ENCODE measurements around the gene CLEC16A.

CLEC16A gene

DNA sequence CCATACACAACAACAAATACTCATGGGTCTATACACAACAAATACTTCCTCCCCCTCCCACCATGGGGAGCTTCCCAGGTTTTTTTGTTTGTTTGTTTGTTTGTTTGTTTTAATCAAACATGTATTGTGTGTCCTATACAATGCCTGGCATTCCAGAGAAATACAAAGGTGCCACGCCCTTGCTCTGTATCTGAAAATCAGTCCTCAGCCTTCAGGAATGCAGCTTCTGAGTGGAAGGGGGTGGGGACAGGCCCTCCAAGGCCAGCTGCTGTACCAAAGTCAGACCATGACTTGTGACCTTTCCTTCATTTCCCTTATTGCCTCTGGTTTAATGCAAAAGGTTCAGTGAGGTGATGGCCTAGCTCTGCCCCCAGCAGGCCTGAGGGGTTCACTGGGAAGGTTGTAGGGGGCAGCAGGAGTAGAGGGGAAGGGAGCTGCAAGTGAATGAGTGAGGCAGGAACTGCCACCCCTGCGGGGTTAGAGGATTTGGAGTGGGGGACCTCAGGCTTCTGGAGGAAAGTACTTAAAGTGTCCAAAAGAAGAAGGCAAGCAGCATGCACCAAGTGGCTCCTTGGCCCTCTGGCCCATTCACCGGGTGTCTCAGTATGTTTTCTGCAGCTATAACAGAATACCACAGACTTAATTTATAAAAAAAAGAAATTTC is 105.2 kb downstream of the CLEC16A start:
- TF ChIP-seq, protein P1, sequence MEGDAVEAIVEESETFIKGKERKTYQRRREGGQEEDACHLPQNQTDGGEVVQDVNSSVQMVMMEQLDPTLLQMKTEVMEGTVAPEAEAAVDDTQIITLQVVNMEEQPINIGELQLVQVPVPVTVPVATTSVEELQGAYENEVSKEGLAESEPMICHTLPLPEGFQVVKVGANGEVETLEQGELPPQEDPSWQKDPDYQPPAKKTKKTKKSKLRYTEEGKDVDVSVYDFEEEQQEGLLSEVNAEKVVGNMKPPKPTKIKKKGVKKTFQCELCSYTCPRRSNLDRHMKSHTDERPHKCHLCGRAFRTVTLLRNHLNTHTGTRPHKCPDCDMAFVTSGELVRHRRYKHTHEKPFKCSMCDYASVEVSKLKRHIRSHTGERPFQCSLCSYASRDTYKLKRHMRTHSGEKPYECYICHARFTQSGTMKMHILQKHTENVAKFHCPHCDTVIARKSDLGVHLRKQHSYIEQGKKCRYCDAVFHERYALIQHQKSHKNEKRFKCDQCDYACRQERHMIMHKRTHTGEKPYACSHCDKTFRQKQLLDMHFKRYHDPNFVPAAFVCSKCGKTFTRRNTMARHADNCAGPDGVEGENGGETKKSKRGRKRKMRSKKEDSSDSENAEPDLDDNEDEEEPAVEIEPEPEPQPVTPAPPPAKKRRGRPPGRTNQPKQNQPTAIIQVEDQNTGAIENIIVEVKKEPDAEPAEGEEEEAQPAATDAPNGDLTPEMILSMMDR (conservative IDR thresholded peaks at IDR 0.05; ENCODE audit: low read depth, low read length) = no peak
- H3K4me2 ChIP-seq = no peak overlapping the region
- no peak overlapping the region for H3K27ac ChIP-seq
- no peak overlapping the region for H2AFZ ChIP-seq (ENCODE audit: low read depth)
- no peaks in the 10 kb centered on the region for H3K4me1 ChIP-seq (ENCODE audit: low read depth, poor library complexity, severe bottlenecking)
- no peaks in the 10 kb centered on the region for H3K79me2 ChIP-seq (ENCODE audit: insufficient read depth, low read depth)
- H3K36me3 ChIP-seq (ENCODE audit: insufficient read depth) = no peaks in the 10 kb centered on the region
- no peaks in the 10 kb centered on the region for H4K20me1 ChIP-seq (ENCODE audit: insufficient read depth)
- H3K27me3 ChIP-seq (ENCODE audit: insufficient read depth, low read depth) = no peaks in the 10 kb centered on the region
- no peak overlapping the region for H3K4me3 ChIP-seq (IDR thresholded peaks at IDR 0.05; ENCODE audit: insufficient read depth, low read depth, low read length)
- H3K9ac ChIP-seq = no peak overlapping the region

DNA sequence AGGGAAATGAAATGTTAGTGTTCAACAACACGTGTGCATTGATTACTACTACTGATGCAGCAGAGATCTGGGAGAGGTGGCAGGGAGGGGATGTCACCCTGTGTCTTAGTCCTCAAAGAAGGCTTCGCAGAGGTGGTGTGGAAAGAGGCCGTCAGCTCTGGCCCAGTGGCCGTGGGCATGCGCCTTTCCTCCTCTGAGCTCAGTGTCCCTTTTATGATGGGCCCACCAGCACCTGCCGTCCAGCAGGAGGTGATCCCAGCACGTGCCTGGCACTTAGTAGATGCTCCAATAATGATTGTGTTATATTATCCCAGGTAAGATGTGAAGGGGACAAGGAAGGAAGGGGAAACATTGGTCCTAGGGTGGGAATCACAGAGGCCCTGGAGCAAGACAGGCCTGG is 106.2 kb downstream of the CLEC16A start:
- H3K4me2 ChIP-seq = no peak overlapping the region
- TF ChIP-seq, protein P1 (conservative IDR thresholded peaks at IDR 0.05; ENCODE audit: low read depth, low read length) = no peak
- H3K4me1 ChIP-seq (ENCODE audit: low read depth, poor library complexity, severe bottlenecking) = no peaks in the 10 kb centered on the region
- no peak overlapping the region for H3K9ac ChIP-seq
- H3K4me3 ChIP-seq (IDR thresholded peaks at IDR 0.05; ENCODE audit: insufficient read depth, low read depth, low read length) = no peak overlapping the region
- no peaks in the 10 kb centered on the region for H4K20me1 ChIP-seq (ENCODE audit: insufficient read depth)
- H3K27me3 ChIP-seq (ENCODE audit: insufficient read depth, low read depth) = no peaks in the 10 kb centered on the region
- H3K79me2 ChIP-seq (ENCODE audit: insufficient read depth, low read depth) = no peaks in the 10 kb centered on the region
- no peaks in the 10 kb centered on the region for H3K36me3 ChIP-seq (ENCODE audit: insufficient read depth)
- no peak overlapping the region for H3K27ac ChIP-seq
- H2AFZ ChIP-seq (ENCODE audit: low read depth) = no peak overlapping the region

GRCh38 chr16:11050944-11051343 is 106.6 kb downstream of the CLEC16A start:
- H3K4me2 ChIP-seq = no peak overlapping the region
- H4K20me1 ChIP-seq (ENCODE audit: insufficient read depth) = no peaks in the 10 kb centered on the region
- no peak overlapping the region for H2AFZ ChIP-seq (ENCODE audit: low read depth)
- peaks cover 3% of the 10 kb centered on the region for H3K4me1 ChIP-seq (ENCODE audit: low read depth, poor library complexity, severe bottlenecking)
- no peaks in the 10 kb centered on the region for H3K79me2 ChIP-seq (ENCODE audit: insufficient read depth, low read depth)
- no peaks in the 10 kb centered on the region for H3K36me3 ChIP-seq (ENCODE audit: insufficient read depth)
- H3K27ac ChIP-seq = no peak overlapping the region
- TF ChIP-seq, protein P1 (conservative IDR thresholded peaks at IDR 0.05; ENCODE audit: low read depth, low read length) = no peak
- no peak overlapping the region for H3K4me3 ChIP-seq (IDR thresholded peaks at IDR 0.05; ENCODE audit: insufficient read depth, low read depth, low read length)
- no peaks in the 10 kb centered on the region for H3K27me3 ChIP-seq (ENCODE audit: insufficient read depth, low read depth)
- H3K9ac ChIP-seq = no peak overlapping the region

GRCh38 chr16:11051430-11051829 is 107.1 kb downstream of the CLEC16A start:
- H3K4me3 ChIP-seq (IDR thresholded peaks at IDR 0.05; ENCODE audit: insufficient read depth, low read depth, low read length) = no peak overlapping the region
- no peak overlapping the region for H3K27ac ChIP-seq
- peaks cover 8% of the 10 kb centered on the region for H3K4me1 ChIP-seq (ENCODE audit: low read depth, poor library complexity, severe bottlenecking)
- H3K9ac ChIP-seq = no peak overlapping the region
- no peaks in the 10 kb centered on the region for H3K79me2 ChIP-seq (ENCODE audit: insufficient read depth, low read depth)
- H4K20me1 ChIP-seq (ENCODE audit: insufficient read depth) = no peaks in the 10 kb centered on the region
- no peak overlapping the region for H3K4me2 ChIP-seq
- no peaks in the 10 kb centered on the region for H3K36me3 ChIP-seq (ENCODE audit: insufficient read depth)
- TF ChIP-seq, protein P1 (conservative IDR thresholded peaks at IDR 0.05; ENCODE audit: low read depth, low read length) = no peak
- H3K27me3 ChIP-seq (ENCODE audit: insufficient read depth, low read depth) = no peaks in the 10 kb centered on the region
- no peak overlapping the region for H2AFZ ChIP-seq (ENCODE audit: low read depth)
